HG03097 (cell line): ENCODE results near the gene POU5F2.

Experiments used
- ATAC-seq: cut with Tn5 transposase; IDR thresholded peaks from one replicate; pipeline ENCODE4 v1.9.1; 2021; ENCODE audit not compliant: unreplicated experiment, low FRiP score

Gene POU5F2

GRCh38 chr5:93741136-93741811 lies at the start of gene POU5F2:
TSS of gene POU5F2 (minus strand) at chr5:93741600. CDS start at chr5:93741563, 37 bp downstream.
- no peak for ATAC-seq

DNA sequence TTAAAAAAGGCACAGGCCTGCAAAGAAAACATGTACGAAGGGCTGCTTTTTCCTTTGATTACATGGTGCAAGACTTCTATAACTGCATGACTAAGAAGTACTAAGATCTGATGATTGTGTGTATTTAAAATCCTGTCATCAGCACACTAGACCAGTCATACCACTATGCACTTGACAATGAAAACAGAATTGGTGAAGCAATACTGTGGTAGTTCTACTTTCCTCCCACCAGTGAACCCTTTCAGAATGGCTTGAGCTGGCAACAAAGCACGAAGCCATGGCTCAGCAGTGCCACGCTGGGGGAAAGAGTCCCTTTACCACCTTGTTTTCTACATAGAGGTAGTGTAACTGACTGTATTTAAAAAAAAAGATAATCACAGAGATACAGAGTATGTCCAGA lies 49.0 kb upstream of the POU5F2 start:
- no peak for ATAC-seq

- no peak for ATAC-seq
Observed at GRCh38 chr5:93789173-93790067, 48.0 kb upstream of the POU5F2 start.

GRCh38 chr5:93787598-93787997 lies 46.2 kb upstream of the POU5F2 start:
- no peak for ATAC-seq

DNA sequence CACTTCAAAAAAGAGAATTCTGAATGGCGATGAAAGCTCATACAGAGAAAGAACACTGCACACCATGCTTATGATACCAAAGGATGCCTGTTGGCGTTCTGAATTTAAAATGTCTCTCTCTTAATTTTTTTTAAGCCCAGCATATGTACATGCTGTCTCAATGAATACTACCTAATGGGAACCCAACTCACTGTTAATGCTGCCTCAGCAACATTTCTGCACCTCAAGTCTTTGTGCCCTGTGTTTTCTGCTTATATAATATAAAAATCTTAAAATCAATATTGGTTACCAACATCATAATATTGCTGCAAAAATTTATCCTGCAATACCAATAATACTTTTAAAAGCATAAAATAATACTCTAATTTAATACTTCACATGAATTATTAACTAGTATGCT lies 44.1 kb upstream of the POU5F2 start:
- no peak for ATAC-seq

DNA sequence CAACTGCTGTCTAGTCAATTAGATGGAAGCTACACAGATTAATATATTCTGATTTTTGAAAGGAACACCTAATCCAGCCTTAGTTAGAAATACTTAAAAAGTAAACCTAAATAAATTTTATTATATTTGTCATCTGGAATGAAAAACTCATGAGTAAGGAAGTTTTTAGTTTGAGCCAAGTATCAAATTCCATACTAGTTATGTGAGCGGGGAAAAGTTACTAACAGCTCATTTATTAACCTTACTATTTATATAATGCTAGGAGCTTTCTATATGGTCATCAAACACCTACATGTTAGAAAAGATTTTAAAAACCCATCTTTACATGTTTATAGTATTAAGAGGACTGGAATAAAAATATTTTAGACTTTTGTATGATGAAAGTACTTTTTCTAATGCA lies 41.6 kb upstream of the POU5F2 start:
- ATAC-seq: no peak

DNA sequence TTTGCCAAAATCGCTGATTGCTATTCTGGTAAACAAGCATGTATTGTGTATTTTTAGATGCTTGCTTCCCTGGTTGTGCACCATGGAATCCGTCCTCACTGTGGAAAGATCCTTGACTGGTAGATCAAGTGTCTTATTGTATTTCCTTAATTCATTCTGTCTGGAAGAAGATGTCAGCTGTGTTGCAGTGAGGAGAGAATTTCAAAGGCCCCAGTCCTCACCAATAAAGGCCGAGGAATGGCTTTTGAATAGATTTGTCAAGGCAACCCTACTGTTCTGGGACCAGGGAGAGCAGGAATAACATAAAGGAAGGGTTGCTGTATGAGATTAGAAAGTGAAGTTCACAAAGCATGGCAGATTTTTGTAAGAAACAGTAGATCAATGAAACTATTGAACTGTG lies 36.2 kb upstream of the POU5F2 start:
- ATAC-seq: no peak

GRCh38 chr5:93756372-93756771 lies 15.0 kb upstream of the POU5F2 start:
- no peak for ATAC-seq

- ATAC-seq: no peak
Observed at GRCh38 chr5:93755716-93756115, 14.3 kb upstream of the POU5F2 start.

DNA sequence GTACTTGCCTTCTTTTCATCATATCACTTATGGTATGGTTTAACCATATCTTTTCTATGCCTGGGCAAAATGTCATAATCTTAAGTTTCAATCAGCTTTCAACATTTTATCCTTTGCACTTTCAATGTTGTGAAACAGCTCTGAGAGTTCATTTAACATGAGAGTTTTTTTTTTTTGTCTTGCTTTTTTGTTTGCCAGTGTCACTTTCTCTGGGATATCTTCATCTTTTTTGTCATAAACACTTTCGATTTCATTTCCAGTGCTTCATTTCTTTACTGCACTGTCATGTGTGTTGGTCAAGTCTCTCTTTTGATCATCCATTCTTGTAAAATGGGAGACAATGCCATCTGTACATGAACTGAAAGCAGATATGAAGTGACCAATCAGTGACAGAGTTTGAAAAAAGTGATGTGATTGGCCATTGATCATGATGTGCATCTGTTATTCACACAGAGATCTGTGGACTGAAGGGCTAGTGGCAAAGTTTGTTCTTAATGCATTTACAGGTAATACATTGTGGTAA lies 7.5 kb upstream of the POU5F2 start:
- ATAC-seq: no peak

DNA sequence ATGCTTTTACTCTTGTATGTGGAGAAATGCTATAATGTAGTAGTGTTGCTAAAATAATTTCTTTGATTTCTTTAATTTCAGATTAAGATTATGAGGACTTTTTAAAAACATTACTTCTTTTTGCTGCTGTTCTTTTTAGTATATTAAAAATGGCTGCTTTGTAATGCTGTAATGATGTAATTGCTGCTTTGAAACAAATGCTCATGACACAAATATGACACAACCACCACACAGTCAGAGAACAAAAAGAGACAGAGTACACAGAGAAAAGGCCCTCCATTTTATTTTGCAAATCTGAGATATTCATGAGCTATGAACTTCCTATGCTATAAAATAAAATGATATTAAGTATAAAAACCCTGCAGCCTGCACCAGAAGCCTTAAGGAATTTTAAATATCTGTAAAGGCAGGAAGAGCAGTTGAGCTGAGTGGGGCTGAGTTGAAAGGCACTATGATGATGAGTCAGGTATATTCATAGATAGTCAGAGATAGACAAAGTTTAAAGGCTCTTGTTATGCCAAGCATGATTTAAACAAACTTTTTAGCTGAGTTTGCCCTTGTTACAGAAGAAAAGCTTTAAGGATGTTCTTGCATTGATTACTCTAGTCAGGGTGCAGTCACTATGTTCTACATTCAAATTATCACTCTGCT lies 5.1 kb upstream of the POU5F2 start:
- ATAC-seq: no peak

- ATAC-seq: no peak
Observed at GRCh38 chr5:93736284-93736683, 5.1 kb downstream of the POU5F2 start.

GRCh38 chr5:93735378-93735777 lies 6.0 kb downstream of the POU5F2 start:
- no peak for ATAC-seq

- ATAC-seq: no peak
Observed at GRCh38 chr5:93731987-93732386, 9.4 kb downstream of the POU5F2 start.

- no peak for ATAC-seq
Observed at GRCh38 chr5:93726595-93726994, 14.8 kb downstream of the POU5F2 start.

DNA sequence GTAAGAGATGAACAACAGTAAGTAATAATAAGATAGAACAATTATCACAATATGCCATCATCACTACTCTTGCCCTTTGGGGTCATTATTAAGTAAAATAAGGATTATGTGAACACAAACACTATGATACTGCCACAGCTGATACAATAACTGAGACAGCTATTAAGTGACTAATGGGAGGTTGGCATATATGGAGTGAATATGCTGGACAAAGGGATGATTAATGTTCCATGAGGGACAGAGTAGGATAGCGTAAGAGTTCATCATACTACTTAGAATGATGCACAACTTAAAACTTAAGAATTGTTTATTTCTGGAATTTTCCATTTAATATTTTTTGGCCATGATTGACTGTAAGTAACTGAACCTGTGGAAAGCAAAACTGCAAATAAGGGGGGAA lies 16.6 kb downstream of the POU5F2 start:
- no peak for ATAC-seq

DNA sequence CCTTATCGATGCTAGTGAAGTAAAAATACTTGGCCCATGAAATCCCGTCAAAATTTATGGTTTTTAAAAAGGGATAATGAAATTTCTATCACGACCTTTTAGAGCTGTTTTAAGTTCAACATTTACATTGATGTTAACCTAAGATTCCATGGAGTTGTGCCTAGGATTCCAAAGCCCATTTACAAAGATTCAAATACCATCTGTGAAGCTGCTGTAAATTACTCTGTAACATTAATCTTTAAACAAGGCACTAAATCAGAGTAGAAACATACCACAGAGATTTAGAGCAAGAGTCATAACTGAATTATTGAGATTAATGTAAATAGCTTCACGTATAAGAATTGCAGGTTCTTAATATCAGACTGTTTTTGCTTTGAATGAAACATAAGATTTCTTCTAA lies 17.7 kb downstream of the POU5F2 start:
- no peak for ATAC-seq

DNA sequence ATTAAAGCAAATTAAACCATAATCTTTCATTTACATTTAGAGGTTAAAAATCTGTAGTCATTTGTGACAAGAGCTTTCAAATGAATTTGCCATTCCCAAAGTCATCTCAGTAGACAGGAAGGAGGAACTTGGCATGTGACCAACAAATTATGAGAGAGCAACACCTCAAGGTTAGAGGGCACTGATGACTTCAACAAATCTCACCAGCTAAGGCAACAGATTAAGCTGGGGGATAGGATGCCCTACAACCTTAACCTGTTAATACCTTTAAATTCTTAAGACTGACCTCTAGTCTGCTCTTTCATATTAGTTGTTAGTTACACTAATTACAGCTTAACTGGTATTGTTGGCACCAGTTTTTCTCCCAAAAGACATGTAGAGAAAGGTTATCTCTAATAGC lies 18.4 kb downstream of the POU5F2 start:
- no peak for ATAC-seq

DNA sequence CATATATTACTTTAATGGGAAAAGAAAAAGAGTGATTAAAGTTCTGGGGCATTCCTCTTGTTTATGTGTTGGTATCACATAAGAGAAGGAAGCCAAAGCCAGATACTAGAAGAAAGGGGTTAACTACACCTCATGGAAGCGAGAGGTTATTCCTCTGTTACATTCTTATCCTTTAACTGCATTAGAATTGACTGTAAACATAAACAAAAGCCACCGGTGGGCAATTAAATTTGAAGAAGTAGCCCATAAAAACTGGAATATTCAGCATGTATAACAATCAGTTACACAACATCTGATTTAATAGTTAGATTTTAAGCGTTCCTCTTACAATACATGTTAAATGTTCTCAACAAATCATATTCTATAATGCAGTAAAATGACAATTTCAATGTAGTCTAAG lies 18.8 kb downstream of the POU5F2 start:
- no peak for ATAC-seq

DNA sequence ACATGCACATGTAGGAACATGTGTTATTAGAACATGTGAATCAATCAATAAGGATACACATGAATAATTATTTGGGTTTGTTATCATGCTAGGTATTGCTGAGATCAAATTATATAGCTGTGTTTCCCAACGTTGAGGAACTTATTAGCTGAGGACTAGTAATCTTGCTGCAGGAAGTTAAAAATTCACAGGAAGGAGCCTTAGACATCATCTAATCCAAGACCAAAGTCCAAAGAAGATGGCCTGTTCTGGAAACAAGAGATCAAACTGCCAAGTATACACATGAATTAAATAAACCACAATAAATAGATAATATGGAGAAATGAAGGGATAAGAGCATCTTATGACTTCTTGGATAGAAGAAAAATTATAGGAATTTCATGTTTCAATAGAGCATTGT lies 19.9 kb downstream of the POU5F2 start:
- ATAC-seq: no peak

GRCh38 chr5:93721071-93721470 lies 20.3 kb downstream of the POU5F2 start:
- ATAC-seq: no peak
